GM12874 (cell line): ENCODE measurements around the gene ROPN1L.

Experiments used
- TF ChIP-seq, protein P1 (sequence below): IDR thresholded peaks from 2 replicates; pipeline ENCODE4 v1.5.1; 2011; ENCODE audit warnings: low read depth, mild to moderate bottlenecking, control low read depth, low read length, moderate library complexity; ENCODE audit not compliant: insufficient read depth

The ROPN1L gene

GRCh38 chr5:10490927-10491672 lies 49.4 kb downstream of the ROPN1L start:
- TF ChIP-seq, protein P1, sequence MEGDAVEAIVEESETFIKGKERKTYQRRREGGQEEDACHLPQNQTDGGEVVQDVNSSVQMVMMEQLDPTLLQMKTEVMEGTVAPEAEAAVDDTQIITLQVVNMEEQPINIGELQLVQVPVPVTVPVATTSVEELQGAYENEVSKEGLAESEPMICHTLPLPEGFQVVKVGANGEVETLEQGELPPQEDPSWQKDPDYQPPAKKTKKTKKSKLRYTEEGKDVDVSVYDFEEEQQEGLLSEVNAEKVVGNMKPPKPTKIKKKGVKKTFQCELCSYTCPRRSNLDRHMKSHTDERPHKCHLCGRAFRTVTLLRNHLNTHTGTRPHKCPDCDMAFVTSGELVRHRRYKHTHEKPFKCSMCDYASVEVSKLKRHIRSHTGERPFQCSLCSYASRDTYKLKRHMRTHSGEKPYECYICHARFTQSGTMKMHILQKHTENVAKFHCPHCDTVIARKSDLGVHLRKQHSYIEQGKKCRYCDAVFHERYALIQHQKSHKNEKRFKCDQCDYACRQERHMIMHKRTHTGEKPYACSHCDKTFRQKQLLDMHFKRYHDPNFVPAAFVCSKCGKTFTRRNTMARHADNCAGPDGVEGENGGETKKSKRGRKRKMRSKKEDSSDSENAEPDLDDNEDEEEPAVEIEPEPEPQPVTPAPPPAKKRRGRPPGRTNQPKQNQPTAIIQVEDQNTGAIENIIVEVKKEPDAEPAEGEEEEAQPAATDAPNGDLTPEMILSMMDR, result no peak

DNA sequence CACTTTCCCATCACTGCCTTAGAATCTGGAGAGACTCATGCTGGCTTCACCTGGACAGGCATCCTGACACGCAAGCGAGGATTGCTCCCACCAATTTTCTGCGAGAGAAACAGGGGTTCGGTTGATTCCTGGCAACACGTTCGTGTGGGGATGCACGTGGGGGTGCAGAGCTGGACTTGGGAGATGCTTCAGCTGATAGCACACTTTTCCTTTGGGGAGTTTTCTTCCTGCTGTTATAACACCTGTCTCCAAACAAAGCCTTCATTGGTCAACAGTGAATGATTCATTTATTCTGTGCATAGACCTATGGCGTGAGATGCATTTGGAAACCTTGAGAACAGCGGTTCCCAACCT lies 50.0 kb downstream of the ROPN1L start:
- TF ChIP-seq, protein P1, result no peak

GRCh38 chr5:10493884-10494283 lies 52.2 kb downstream of the ROPN1L start:
- TF ChIP-seq, protein P1, result no peak

DNA sequence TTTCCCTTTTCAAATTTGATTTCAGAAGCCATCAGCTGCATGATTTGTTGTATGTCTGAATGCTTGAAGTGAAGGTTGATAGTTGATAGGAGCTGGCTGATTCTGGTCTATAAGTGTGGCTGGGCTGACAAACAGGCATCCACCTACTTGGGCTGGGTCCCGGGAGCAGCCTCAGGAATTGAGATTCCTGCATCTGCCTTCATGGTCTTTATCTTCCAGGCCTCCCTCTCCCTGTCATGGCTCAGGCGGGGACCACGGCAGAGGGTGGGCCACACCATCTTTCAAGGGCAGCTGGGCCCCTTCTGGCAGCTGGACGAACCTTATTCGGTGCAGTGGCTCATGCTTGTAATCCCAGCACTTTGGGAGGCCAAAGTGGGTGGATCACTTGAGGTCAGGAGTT lies 55.9 kb downstream of the ROPN1L start:
- TF ChIP-seq, protein P1, result no peak

DNA sequence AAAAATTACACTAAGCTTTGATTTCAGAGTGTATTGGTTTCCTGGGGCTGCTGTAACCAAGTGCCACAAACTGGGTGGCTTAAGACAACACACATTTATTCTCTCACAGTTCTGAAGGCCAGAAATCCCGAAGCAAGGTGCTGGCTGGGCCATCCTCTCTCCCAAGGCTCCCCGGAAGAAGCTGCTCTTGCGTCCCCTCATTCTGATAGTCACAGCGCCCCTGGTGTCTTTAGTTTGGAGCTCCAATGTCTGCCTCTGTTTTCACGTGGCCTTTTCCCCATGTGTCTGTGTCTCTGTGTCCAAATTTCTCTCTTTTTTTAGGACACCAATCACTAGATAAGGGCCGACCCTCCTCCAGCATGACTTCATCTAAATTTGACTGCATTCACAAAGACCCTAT lies 56.7 kb downstream of the ROPN1L start:
- TF ChIP-seq, protein P1, result no peak

- TF ChIP-seq, protein P1, result no peak
Observed at GRCh38 chr5:10499066-10499465, 57.4 kb downstream of the ROPN1L start.

DNA sequence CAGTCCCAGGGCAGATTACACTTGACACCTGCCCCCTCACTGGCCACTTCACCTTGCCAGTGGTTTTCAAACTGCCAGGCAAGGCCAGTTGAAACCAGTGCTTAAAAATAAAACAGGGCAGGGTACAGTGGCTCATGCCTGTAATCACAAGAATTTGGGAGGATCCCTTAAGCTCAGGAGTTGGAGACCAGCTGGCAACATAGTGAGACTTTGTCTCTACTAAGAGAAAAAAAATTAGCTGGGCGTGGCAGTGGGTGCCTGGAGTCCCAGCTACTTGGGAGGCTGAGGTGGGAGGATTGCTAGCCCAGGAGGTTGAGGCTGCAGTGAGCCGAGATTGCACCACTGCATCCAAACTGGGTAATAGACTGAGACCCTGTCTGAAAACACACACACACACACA lies 58.1 kb downstream of the ROPN1L start:
- TF ChIP-seq, protein P1, result no peak
